ENCODE measurements around the gene L3MBTL4.

Gene L3MBTL4

DNA sequence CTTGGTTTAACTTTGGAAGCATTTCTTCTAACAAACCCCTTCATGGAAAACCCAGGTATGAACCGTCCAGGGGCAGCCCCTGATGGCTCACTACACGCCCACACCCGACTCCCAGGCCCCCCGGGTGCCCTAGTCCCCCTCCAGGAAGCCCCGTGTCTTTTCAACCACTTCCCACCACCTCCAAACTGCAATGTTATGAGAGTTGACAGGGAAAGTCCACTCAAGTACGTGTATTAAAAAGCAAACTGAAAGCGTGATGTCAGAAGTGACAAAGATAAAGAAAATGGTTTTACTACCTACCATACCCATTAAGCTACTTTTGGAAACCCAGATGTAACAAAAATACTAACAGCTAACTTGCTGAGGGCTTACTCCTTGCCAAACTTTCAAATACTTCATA lies 51.5 kb downstream of the L3MBTL4 start:
- no peak for DNase-seq (ENCODE audit: low read depth)

- no peak for DNase-seq (ENCODE audit: low read depth)
These were observed 52.1 kb downstream of the L3MBTL4 start for GRCh38 chr18:6362559-6363129.

DNA sequence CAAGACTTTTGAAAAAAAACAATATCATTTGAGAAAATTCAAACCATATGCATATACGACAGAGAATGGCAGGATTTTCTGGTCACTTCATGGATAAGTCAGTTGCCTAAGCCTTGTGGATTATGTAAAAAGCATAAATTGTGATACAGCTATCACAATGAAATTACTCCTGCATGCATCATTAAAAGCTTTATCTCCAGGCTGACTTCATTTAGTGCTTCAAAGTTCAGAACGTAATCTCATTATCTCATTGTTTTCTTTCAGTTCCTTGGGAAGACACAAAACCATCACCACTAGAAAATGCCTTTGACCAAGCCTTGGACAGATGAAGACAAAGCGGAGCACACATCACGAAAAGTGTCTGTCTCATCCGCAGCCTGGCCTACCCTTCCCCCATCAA lies 57.0 kb downstream of the L3MBTL4 start:
- DNase-seq (ENCODE audit: low read depth) = no peak

DNA sequence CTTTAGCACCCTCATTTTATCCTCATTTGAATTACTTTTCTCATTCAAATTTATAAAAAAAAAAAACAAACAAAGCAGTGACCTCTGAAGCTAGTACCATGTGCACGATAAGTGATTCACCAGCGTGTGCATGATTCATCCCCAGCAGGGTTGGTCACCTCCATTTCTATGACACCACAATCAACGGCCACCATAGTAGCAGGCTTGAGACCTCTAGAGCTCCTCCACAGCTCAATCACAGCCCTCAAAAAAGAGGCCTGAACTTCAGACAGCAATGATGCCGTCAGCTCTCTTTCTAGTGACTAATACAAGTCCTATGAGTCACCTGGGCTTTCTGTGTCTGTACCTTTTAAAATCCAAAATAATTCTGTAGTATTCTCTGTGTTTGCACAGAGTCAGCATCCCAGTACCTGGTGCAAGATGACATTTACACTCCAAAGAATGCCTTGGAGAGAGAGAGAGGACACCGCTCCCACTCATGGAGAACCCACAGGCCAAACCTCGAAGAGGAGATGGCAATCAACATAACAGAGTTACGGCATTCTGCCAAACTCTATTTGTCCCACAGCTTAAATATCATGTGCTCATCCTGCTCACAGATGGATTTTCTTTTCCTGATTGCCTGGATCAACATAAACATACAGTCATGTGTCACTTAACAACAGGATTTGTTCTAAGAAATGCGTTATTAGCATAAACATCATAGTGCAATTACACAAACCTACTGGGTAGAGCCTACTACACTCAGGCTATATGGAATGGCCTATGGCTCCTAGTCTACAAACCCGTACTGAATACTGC lies 58.7 kb downstream of the L3MBTL4 start:
- no peak for DNase-seq (ENCODE audit: low read depth)

GRCh38 chr18:6352275-6352674 lies 62.4 kb downstream of the L3MBTL4 start:
- no peak for DNase-seq (ENCODE audit: low read depth)

DNA sequence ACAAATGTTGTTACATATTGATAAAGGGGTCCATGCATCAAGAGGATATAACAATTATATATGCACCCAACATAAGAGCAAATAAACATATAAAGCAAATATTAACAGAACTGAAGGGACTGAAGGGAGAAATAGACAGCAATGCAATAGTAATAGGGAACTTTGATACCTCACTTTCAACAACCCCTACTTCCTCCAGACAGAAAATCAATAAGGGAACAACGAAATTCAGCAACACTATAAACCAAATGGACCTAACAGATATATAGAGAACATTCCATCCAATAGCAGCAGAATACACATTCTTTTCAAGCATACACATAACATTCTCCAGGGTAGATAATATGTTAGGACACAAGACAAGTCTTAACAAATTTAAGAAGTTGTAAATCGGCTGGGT lies 71.7 kb downstream of the L3MBTL4 start:
- DNase-seq (ENCODE audit: low read depth) = no peak

DNA sequence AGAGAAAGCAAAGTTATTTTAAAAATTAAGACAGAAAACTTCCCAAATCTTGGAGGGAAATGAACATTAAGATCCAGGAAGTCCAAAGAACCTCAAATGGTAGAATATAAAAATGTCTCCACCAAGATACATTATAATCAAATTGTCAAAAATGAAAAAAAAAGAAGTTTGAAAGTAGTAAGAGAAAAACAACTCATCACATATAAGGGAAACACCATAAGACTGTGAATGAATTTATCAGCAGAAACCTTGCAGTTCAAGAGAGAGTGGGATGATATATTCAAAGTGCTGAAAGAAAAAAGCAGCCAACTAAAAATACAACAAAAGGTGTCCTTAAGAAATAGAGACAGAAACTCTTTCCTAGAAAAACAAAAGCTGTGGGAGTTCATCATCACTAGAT lies 73.0 kb downstream of the L3MBTL4 start:
- no peak for DNase-seq (ENCODE audit: low read depth)

DNA sequence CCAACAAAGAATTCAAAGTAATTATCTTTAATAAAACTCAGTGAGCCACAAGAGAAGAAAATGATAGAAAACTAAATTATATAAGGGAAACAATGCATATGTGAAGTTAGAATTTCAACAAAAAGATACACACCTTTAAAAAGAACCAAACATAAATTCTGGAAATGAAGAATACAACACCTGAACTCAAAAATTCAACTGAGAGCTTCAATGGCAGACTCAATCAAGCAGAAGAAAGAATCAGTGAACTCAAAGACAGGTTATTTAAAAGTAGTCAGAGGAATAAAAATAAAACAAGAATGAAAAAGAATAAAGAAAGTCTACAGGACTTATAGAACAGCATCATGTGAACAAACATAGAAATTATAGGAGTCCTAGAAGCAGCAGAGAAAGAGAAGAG lies 73.4 kb downstream of the L3MBTL4 start:
- no peak for DNase-seq (ENCODE audit: low read depth)

- DNase-seq (ENCODE audit: low read depth) = no peak
These were observed 74.6 kb downstream of the L3MBTL4 start for GRCh38 chr18:6340121-6340520.

DNA sequence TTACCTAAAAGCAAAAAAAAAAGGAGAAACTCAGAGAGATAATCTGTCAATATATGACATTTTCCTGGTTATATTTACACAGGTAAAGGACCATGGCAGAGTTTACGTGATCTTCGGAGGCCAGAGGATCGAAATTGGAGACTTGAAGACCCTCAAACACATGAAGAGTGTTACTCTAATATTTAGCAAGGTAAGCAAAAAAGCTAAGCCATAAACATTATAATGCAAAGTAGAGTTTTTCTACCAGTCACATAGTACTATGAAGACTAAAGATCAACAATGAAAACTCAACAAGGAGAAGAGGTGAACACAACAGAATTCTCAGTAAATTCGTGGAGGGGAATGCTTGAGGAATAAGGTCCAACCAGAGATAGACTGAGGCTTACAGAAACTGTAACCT lies 78.5 kb downstream of the L3MBTL4 start:
- DNase-seq (ENCODE audit: low read depth) = no peak

GRCh38 chr18:6333981-6334380 lies 80.7 kb downstream of the L3MBTL4 start:
- no peak for DNase-seq (ENCODE audit: low read depth)

GRCh38 chr18:6331872-6332271 lies 82.8 kb downstream of the L3MBTL4 start:
- DNase-seq (ENCODE audit: low read depth) = no peak

DNA sequence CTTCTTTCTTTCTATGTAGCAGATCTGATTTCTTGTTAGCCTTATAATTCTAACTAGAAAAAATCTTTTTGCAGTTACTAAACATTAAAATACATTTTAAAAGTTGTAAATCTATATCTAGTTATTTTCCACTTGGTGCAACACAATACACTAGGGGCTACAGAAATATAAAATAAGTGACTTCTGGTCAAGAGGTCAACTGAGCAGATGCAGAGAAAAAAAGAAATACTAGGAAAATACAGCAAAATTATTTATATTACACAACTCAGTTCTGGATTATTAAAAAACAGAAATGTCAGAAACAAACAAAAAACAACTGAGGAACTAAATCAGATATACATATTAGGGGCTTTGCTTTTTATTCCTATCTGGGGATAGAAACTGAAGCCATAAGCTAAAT lies 83.9 kb downstream of the L3MBTL4 start:
- no peak for DNase-seq (ENCODE audit: low read depth)

GRCh38 chr18:6328621-6329010 lies 86.1 kb downstream of the L3MBTL4 start:
- no peak for DNase-seq (ENCODE audit: low read depth)

GRCh38 chr18:6327895-6328620 lies 86.7 kb downstream of the L3MBTL4 start:
- DNase-seq (ENCODE audit: low read depth) = no peak

DNA sequence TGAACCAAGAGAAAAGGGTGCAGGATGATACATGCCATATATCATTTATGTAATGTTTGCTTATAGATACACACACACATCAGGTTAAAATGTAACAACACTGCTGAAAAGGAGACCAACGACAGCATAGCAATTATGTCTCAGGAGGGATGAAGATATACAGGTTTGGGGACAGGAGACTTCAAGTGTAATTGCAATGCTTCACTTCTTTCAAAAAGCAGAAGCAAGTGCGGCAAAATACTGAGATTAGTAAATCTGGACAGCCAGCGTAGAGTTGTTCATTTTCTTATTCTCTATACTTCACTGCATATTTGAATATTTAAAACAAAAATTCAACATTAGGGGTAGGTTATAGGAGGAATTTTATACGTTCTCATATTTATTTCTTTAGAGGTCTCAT lies 87.2 kb downstream of the L3MBTL4 start:
- no peak for DNase-seq (ENCODE audit: low read depth)

GRCh38 chr18:6326566-6326965 lies 88.1 kb downstream of the L3MBTL4 start:
- DNase-seq (ENCODE audit: low read depth) = no peak

DNA sequence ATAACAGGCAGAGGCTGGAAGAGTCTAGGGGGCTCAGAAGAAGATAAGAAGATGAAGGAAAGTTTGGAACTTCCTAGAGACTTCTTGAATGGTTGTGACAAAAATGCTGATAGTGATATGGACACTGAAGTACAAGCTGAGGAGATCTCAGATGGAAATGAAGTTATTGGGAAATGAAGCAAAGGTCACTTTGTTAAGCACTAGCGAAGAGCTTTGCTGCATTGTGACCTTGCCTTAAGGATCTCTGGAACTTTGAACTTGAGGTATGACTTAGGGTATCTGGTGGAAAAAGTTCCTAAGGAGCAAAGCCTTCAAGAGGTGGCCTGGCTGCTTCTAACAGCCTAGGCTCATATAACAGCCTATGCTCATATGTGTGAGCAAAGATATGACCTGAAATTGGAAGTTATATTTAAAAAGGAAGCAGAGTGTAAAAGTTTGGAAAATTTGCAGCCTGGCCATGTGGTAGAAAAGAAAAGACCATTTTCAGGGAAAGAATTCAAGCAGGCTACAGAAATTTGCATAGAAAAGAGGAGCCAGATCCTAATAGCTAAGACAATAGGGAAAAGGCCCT lies 91.3 kb downstream of the L3MBTL4 start:
- DNase-seq (ENCODE audit: low read depth) = no peak

DNA sequence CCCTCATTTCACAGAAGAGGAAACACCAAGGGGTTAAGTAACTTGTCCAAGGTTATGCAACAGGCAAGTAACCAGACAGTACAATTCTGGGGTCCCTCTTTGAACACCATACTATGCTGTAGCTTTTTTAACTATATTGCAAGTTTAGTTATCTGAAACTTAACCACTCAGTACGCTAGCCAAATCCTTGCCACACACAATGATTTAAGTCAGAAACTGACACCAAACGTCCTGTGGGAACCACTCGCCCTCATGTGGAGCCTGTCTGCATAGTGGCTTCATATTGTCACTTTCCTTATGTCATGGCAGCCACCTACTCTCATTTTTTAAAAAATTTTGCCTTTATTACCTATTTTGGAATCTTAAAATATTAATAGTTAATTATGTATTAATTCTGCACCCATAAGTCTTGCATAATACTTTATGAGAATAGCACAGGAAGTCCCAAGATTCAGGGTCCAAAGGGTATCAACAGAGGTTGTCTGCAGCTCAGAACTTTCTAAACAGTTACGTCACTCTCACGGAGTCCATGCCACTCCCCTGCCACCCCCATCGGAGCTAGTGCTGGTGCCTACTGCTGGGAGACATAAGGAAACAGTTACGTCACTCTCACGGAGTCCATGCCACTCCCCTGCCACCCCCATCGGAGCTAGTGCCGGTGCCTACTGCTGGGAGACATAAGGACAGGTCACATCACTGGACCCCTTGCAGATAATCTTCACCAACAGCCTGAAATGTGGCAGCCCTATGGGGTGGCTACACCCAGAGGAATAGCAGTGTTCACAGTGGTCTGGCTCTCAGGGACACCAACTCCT lies 99.0 kb downstream of the L3MBTL4 start:
- DNase-seq (ENCODE audit: low read depth) = no peak

DNA sequence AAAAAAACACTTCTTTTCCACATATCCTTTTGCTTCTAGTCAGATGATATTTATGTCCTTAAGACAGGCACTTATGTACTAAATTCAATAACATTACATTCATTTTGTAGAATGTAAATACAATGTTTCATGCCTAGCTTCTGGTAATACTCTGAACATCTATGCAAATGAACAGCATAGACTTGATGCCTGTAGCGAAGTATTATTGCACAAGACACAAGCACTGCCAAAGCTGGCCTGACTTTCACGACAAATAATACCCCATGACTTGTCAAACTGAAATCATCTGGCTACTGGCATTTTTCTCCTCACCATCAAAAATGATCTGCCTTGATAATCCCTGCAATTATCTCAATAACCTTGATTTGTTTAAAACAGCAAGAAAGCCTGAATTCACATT lies 101.3 kb downstream of the L3MBTL4 start:
- DNase-seq (ENCODE audit: low read depth) = no peak

- DNase-seq (ENCODE audit: low read depth) = no peak
These were observed 103.1 kb downstream of the L3MBTL4 start for GRCh38 chr18:6311456-6312215.

Data from activated T-helper 1 cell treated with Interleukin-2 at 50 U/mL for 16 hours (primary cell).